ENCODE results near the gene PRDM12.

PRDM12 gene

DNA sequence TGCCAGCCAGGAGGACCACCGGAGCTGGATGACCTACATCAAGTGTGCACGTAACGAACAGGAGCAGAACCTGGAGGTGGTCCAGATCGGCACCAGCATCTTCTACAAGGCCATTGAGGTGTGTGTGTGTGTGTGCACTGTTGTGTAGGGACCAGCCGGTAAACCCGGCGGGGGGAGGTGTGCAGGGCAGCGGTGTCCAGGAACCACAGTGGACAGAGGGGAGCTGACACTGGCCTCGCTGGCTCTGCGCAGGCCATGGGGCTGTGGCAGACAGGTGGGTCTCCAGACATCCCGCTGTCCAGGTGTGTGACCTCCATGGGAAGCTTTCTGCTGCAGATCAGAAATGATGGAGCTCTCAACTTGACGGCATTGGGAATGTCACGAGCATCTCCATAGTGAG, 3.8 kb downstream of the PRDM12 start:
- TF ChIP-seq, protein P1, sequence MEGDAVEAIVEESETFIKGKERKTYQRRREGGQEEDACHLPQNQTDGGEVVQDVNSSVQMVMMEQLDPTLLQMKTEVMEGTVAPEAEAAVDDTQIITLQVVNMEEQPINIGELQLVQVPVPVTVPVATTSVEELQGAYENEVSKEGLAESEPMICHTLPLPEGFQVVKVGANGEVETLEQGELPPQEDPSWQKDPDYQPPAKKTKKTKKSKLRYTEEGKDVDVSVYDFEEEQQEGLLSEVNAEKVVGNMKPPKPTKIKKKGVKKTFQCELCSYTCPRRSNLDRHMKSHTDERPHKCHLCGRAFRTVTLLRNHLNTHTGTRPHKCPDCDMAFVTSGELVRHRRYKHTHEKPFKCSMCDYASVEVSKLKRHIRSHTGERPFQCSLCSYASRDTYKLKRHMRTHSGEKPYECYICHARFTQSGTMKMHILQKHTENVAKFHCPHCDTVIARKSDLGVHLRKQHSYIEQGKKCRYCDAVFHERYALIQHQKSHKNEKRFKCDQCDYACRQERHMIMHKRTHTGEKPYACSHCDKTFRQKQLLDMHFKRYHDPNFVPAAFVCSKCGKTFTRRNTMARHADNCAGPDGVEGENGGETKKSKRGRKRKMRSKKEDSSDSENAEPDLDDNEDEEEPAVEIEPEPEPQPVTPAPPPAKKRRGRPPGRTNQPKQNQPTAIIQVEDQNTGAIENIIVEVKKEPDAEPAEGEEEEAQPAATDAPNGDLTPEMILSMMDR (IDR thresholded peaks at IDR 0.05; ENCODE audit: low read depth, low read length, missing control alignments): no peak
- in situ Hi-C loops (cut with HindIII; ENCODE audit: low pct_ligation_motif_present, low sequenced_read_pairs): no loop called here
- no peak for DNase-seq
- Histone ChIP-seq H3K27ac (no peak overlapping the region), H3K4me3 (ENCODE audit: low read depth, low read length) (no peak overlapping the region), H3K27me3 (replicated peaks) (peaks cover 40% of the 10 kb centered on the region), H3K36me3 (replicated peaks) (no peaks in the 10 kb centered on the region)

DNA sequence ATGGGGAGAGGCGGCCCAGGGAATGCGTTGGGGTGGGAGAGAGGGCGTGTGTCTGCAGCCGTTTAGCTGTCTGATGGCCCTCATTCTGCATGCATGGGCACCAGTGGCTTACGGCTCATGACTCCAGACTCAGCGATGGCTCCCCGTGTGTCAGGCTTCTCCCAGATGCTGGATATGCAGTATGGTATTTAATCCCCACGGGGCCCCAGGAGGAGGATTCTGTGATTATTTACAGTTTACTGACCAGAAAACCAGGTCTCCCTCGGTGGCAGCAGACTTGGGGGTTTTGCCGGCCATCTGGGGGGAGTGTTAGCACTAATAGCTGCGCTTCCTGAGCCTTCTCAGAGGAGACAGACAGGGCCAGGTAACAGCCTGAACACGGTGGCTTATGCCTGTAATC, 4.3 kb downstream of the PRDM12 start:
- TF ChIP-seq, protein P1 (IDR thresholded peaks at IDR 0.05; ENCODE audit: low read depth, low read length, missing control alignments): no peak
- Histone ChIP-seq H3K36me3 (replicated peaks) (no peaks in the 10 kb centered on the region), H3K4me3 (ENCODE audit: low read depth, low read length) (no peak overlapping the region), H3K27ac (no peak overlapping the region), H3K27me3 (replicated peaks) (peaks cover 35% of the 10 kb centered on the region)
- in situ Hi-C loops (cut with HindIII; ENCODE audit: low pct_ligation_motif_present, low sequenced_read_pairs): no loop called here
- DNase-seq: no peak

- in situ Hi-C loops (cut with HindIII; ENCODE audit: low pct_ligation_motif_present, low sequenced_read_pairs): no loop called here
Observed at GRCh38 chr9:130669965-130670364, 5.6 kb downstream of the PRDM12 start.

GRCh38 chr9:130670644-130671043, 6.2 kb downstream of the PRDM12 start:
- peaks cover 18% of the 10 kb centered on the region for H3K27me3 ChIP-seq (replicated peaks)

More at GRCh38 chr9:130669965-130670364, 5.6 kb downstream of the PRDM12 start:
- DNase-seq: no peak
- H3K36me3 ChIP-seq (replicated peaks): no peaks in the 10 kb centered on the region
- no peak overlapping the region for H3K27ac ChIP-seq
- no peak overlapping the region for H3K4me3 ChIP-seq (ENCODE audit: low read depth, low read length)
- H3K27me3 ChIP-seq (replicated peaks): peaks cover 22% of the 10 kb centered on the region
- TF ChIP-seq, protein P1 (IDR thresholded peaks at IDR 0.05; ENCODE audit: low read depth, low read length, missing control alignments): no peak

DNA sequence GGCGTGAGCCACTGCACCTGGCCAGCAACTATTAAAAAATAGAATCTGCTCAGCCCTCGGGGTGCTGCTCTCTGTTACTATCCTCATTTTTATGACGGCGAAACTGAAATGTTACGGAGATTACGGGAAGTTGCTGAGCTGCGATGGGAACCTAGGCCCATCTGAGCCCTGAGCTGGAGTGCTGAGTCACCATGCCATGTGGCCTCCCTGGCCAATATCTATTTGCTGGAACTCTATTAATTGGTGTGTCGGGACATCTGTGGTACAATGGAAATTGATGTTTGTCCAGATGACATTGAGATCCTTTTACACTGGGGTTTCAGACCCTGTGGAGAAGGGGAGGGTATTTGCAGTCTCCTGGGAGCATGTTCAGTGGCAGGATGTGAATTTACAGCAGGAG, 8.1 kb downstream of the PRDM12 start:
- Histone ChIP-seq H3K27me3 (replicated peaks) (peaks cover under 1% of the 10 kb centered on the region), H3K27ac (no peak overlapping the region), H3K4me3 (ENCODE audit: low read depth, low read length) (no peak overlapping the region), H3K36me3 (replicated peaks) (no peaks in the 10 kb centered on the region)
- in situ Hi-C loops (cut with HindIII; ENCODE audit: low pct_ligation_motif_present, low sequenced_read_pairs): no loop called here
- TF ChIP-seq, protein P1 (IDR thresholded peaks at IDR 0.05; ENCODE audit: low read depth, low read length, missing control alignments): no peak
- no peak for DNase-seq

More at GRCh38 chr9:130670644-130671043, 6.2 kb downstream of the PRDM12 start:
- in situ Hi-C loops (cut with HindIII; ENCODE audit: low pct_ligation_motif_present, low sequenced_read_pairs): no loop called here
- TF ChIP-seq, protein P1 (IDR thresholded peaks at IDR 0.05; ENCODE audit: low read depth, low read length, missing control alignments): no peak
- H3K27ac ChIP-seq: no peak overlapping the region
- DNase-seq: no peak
- no peak overlapping the region for H3K4me3 ChIP-seq (ENCODE audit: low read depth, low read length)
- no peaks in the 10 kb centered on the region for H3K36me3 ChIP-seq (replicated peaks)

GRCh38 chr9:130672933-130673615, 8.7 kb downstream of the PRDM12 start:
- in situ Hi-C loops (cut with HindIII; ENCODE audit: low pct_ligation_motif_present, low sequenced_read_pairs): no loop called here
- DNase-seq: no peak
- Histone ChIP-seq H3K27me3 (replicated peaks) (no peaks in the 10 kb centered on the region), H3K36me3 (replicated peaks) (no peaks in the 10 kb centered on the region), H3K4me3 (ENCODE audit: low read depth, low read length) (no peak overlapping the region), H3K27ac (no peak overlapping the region)
- TF ChIP-seq, protein P1 (IDR thresholded peaks at IDR 0.05; ENCODE audit: low read depth, low read length, missing control alignments): no peak
